Endodermal cell (in vitro differentiated cells): ENCODE results near the gene OR4K17. TPM values are rescaled to one million over a fixed set of nuclear protein-coding genes. Genes with fewer than 3 reads are reported as not detected.
"Not testable (repeated sequence)": the region's sequence is repeated elsewhere in the genome, so short reads cannot be mapped to it uniquely, and the experiment has no call there.

Source experiments
- DNase-seq: peaks from one replicate; pipeline ENCODE4 v3.0.0-alpha.2; 2017
- H3K27ac ChIP-seq: 2 replicates; pipeline ENCODE4 v1.5.1; 2013; ENCODE audit warnings: mild to moderate bottlenecking, low read depth, low read length, moderate library complexity
- H3K27me3 ChIP-seq: 2 replicates; pipeline ENCODE4 v1.6.1; 2013; ENCODE audit warnings: mild to moderate bottlenecking, low read length, moderate library complexity; ENCODE audit not compliant: insufficient read depth, control insufficient read depth, poor library complexity, severe bottlenecking
- H3K36me3 ChIP-seq: 2 replicates; pipeline ENCODE4 v1.7.0; 2013; ENCODE audit warnings: mild to moderate bottlenecking, low read length, moderate library complexity; ENCODE audit not compliant: control insufficient read depth, insufficient read depth
- H3K4me1 ChIP-seq: one replicate; pipeline ENCODE4 v1.7.0; 2013; ENCODE audit warnings: low read length; ENCODE audit not compliant: control insufficient read depth, insufficient read depth
- H3K4me3 ChIP-seq: 2 replicates; pipeline ENCODE4 v1.5.1; 2013; ENCODE audit warnings: mild to moderate bottlenecking, low read length, moderate library complexity
- H3K9ac ChIP-seq: 2 replicates; pipeline ENCODE4 v1.6.1; 2013; ENCODE audit warnings: mild to moderate bottlenecking, low read length, moderate library complexity; ENCODE audit not compliant: poor library complexity, severe bottlenecking; ENCODE audit errors: extremely low read depth
- H3K9me3 ChIP-seq: 2 replicates; pipeline ENCODE4 v1.6.1; 2013; ENCODE audit warnings: mild to moderate bottlenecking, low read length, moderate library complexity; ENCODE audit not compliant: control insufficient read depth
- H3K27ac Mint-ChIP-seq: 2 replicates; pipeline ENCODE4 v1.8.0; 2020; ENCODE audit warnings: mixed read lengths
- H3K27me3 Mint-ChIP-seq: 2 replicates; pipeline ENCODE4 v1.8.0; 2021; ENCODE audit warnings: mild to moderate bottlenecking, mixed read lengths; ENCODE audit not compliant: insufficient read depth
- H3K36me3 Mint-ChIP-seq: 2 replicates; pipeline ENCODE4 v1.8.0; 2020; ENCODE audit warnings: low read depth, mixed read lengths
- H3K4me1 Mint-ChIP-seq: 2 replicates; pipeline ENCODE4 v1.8.0; 2020; ENCODE audit warnings: mixed read lengths
- H3K4me3 Mint-ChIP-seq: 2 replicates; pipeline ENCODE4 v1.8.0; 2020; ENCODE audit warnings: mild to moderate bottlenecking, moderate library complexity, mixed read lengths
- H3K9me3 Mint-ChIP-seq: 2 replicates; pipeline ENCODE4 v1.8.0; 2020; ENCODE audit warnings: mild to moderate bottlenecking, mixed read lengths
- total RNA-seq, 2 donors: library from RNA; stranded (reverse); fragmentation: NEBNext Ultra II Directional in 1 of 2; extraction: Animal tissue kit (Norgen Biotek cat#: 25700) in 1 of 2; gene quantifications; 2 replicates in 1 of 2; 3 replicates in 1 of 2; pipeline ENCODE4 v1.2.1, GENCODE V29; 2021
- TF ChIP-seq, protein P1 (sequence below): fragments of 200-600 bp; sonication (generic); conservative IDR thresholded peaks from 2 replicates; pipeline ENCODE4 v1.5.0; 2021; ENCODE audit warnings: antibody characterized with exemption, mild to moderate bottlenecking

OR4K17 gene
- total RNA-seq, 2 donors from 2014 or later = not detected

- H3K4me3 Mint-ChIP-seq = no peak overlapping the region
- no peak for DNase-seq
- no peaks in the 10 kb centered on the region for H3K36me3 Mint-ChIP-seq
- no peaks in the 10 kb centered on the region for H3K27me3 ChIP-seq
- no peaks in the 10 kb centered on the region for H3K36me3 ChIP-seq
- H3K4me1 Mint-ChIP-seq = no peaks in the 10 kb centered on the region
- no peak overlapping the region for H3K4me3 ChIP-seq
- H3K9me3 Mint-ChIP-seq = peaks cover 79% of the 10 kb centered on the region
- H3K27ac Mint-ChIP-seq = no peak overlapping the region
- peaks cover 86% of the 10 kb centered on the region for H3K9me3 ChIP-seq
- H3K9ac ChIP-seq = no peak overlapping the region
- H3K4me1 ChIP-seq = no peaks in the 10 kb centered on the region
- TF ChIP-seq, protein P1, sequence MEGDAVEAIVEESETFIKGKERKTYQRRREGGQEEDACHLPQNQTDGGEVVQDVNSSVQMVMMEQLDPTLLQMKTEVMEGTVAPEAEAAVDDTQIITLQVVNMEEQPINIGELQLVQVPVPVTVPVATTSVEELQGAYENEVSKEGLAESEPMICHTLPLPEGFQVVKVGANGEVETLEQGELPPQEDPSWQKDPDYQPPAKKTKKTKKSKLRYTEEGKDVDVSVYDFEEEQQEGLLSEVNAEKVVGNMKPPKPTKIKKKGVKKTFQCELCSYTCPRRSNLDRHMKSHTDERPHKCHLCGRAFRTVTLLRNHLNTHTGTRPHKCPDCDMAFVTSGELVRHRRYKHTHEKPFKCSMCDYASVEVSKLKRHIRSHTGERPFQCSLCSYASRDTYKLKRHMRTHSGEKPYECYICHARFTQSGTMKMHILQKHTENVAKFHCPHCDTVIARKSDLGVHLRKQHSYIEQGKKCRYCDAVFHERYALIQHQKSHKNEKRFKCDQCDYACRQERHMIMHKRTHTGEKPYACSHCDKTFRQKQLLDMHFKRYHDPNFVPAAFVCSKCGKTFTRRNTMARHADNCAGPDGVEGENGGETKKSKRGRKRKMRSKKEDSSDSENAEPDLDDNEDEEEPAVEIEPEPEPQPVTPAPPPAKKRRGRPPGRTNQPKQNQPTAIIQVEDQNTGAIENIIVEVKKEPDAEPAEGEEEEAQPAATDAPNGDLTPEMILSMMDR = no peak
- H3K27me3 Mint-ChIP-seq = no peaks in the 10 kb centered on the region
- H3K27ac ChIP-seq = no peak overlapping the region
Measured at GRCh38 chr14:20164462-20164861, 53.9 kb downstream of the OR4K17 start.

DNA sequence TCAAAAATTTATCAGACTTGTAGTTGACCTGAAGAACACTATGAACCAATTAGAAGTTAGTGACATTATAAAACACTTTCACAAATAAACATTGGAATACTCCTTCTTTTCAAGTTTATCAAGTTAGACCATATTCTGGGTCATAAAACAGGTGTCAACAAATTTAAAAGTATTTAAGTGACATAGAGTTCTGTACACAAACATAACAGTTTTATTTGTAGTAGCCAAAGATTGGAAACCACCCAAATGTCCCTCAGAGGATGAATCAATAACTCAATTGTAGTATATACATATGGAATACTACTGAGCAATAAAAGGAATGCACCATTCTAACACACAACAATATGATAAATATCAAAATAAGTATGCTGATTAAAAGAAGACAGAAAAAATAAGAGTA is 56.6 kb downstream of the OR4K17 start:
- no peak overlapping the region for H3K27ac ChIP-seq
- H3K36me3 Mint-ChIP-seq = no peaks in the 10 kb centered on the region
- H3K4me1 Mint-ChIP-seq = no peaks in the 10 kb centered on the region
- no peaks in the 10 kb centered on the region for H3K27me3 ChIP-seq
- no peak overlapping the region for H3K9ac ChIP-seq
- H3K4me3 ChIP-seq = no peak overlapping the region
- peaks cover 74% of the 10 kb centered on the region for H3K9me3 ChIP-seq
- H3K27ac Mint-ChIP-seq = no peak overlapping the region
- TF ChIP-seq, protein P1 = no peak
- no peaks in the 10 kb centered on the region for H3K4me1 ChIP-seq
- no peaks in the 10 kb centered on the region for H3K36me3 ChIP-seq
- no peak overlapping the region for H3K4me3 Mint-ChIP-seq
- H3K27me3 Mint-ChIP-seq = no peaks in the 10 kb centered on the region
- peaks cover 76% of the 10 kb centered on the region for H3K9me3 Mint-ChIP-seq
- no peak for DNase-seq

DNA sequence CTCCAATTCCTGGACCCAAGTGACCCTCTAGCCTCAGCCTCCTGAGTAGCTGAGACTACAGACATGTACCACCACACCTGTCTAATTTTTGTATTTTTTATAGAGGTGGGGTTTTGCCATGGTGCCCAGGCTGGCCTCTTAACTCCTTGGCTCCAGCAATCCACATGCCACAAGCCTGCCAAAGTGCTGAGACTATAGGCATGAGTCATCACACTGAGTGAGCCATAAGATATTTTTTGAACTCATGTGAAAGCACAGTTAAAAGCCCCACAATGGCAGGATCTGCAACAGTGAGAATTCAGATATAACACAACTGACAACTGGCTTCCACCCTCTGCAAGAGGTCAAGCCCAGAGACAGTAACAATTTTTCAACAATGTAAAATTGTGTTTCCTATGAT is 59.3 kb downstream of the OR4K17 start:
- not testable (repeated sequence) for H3K27ac Mint-ChIP-seq, H3K27me3 ChIP-seq, H3K36me3 Mint-ChIP-seq, H3K9ac ChIP-seq, H3K4me3 Mint-ChIP-seq, DNase-seq, H3K27me3 Mint-ChIP-seq, H3K36me3 ChIP-seq, H3K4me1 ChIP-seq, H3K4me3 ChIP-seq, H3K4me1 Mint-ChIP-seq, H3K27ac ChIP-seq
- peaks cover 78% of the 10 kb centered on the region for H3K9me3 Mint-ChIP-seq
- peaks cover 56% of the 10 kb centered on the region for H3K9me3 ChIP-seq

Other genes starting within 250 kb of the OR4K17 start
- gene OR4K2, start 235.6 kb upstream of the OR4K17 start, total RNA-seq = not detected
- gene OR4K5, start 190.1 kb upstream of the OR4K17 start, total RNA-seq = not detected
- gene OR4K1, start 179.8 kb upstream of the OR4K17 start, total RNA-seq = not detected
- not detected for gene OR4K15, start 135.1 kb upstream of the OR4K17 start, total RNA-seq
- gene OR4Q2, start 108.6 kb upstream of the OR4K17 start, total RNA-seq = not detected
- not detected for gene OR4K14, start 91.4 kb upstream of the OR4K17 start, total RNA-seq
- not detected for gene OR4K13, start 74.7 kb upstream of the OR4K17 start, total RNA-seq
- not detected for gene OR4L1, start 50.7 kb upstream of the OR4K17 start, total RNA-seq
- not detected for gene OR4N5, start 28.1 kb downstream of the OR4K17 start, total RNA-seq
- not detected for gene OR11G2, start 80.2 kb downstream of the OR4K17 start, total RNA-seq
- not detected for gene OR11H6, start 113.0 kb downstream of the OR4K17 start, total RNA-seq
- not detected for gene OR11H7, start 118.2 kb downstream of the OR4K17 start, total RNA-seq
- not detected for gene OR11H4, start 128.5 kb downstream of the OR4K17 start, total RNA-seq
- 10 to 100 TPM; 20.1 to 20.5 TPM for gene TTC5, start 195.2 kb downstream of the OR4K17 start, total RNA-seq
- 10 to 100 TPM; 96.1 to 99.5 TPM for gene CCNB1IP1, start 222.5 kb downstream of the OR4K17 start, total RNA-seq
- 10 to 100 TPM; 36.1 to 63.7 TPM for gene PARP2, start 232.9 kb downstream of the OR4K17 start, total RNA-seq